Upper lobe of right lung (tissue), 1 donor: ENCODE data around the gene TNRC6C. TPM values are rescaled to one million over a fixed set of nuclear protein-coding genes. Genes with fewer than 3 reads are reported as not detected.
"Not testable (repeated sequence)": the region's sequence is repeated elsewhere in the genome, so short reads cannot be mapped to it uniquely, and the experiment has no call there.

Experiments used
- ATAC-seq: fragments of 200-7000 bp; cut with Tn5 transposase; one replicate; pipeline ENCODE4 v1.9.1; 2020; ENCODE audit warnings: mild to moderate bottlenecking, moderate library complexity
- DNase-seq: peaks from one replicate; pipeline ENCODE4 v3.0.0-alpha.2; 2020
- H3K27ac ChIP-seq: fragments of 200-600 bp; one replicate; pipeline ENCODE4 v1.8.0; 2022
- H3K27me3 ChIP-seq: fragments of 200-600 bp; one replicate; pipeline ENCODE4 v1.8.0; 2022; ENCODE audit warnings: mild to moderate bottlenecking
- H3K36me3 ChIP-seq: fragments of 200-600 bp; one replicate; pipeline ENCODE4 v1.8.0; 2022
- H3K4me1 ChIP-seq: fragments of 200-600 bp; one replicate; pipeline ENCODE4 v1.8.0; 2022
- H3K4me3 ChIP-seq: fragments of 200-600 bp; one replicate; pipeline ENCODE4 v1.8.0; 2022; ENCODE audit warnings: mild to moderate bottlenecking
- H3K9me3 ChIP-seq: fragments of 200-600 bp; one replicate; pipeline ENCODE4 v1.8.0; 2022
- CTCF ChIP-seq: fragments of 200-600 bp; IDR thresholded peaks from one replicate; pipeline ENCODE4 v1.8.0; 2022; ENCODE audit warnings: antibody characterized with exemption
- intact Hi-C: fragments of 100-400 bp; cut with DNase I; formaldehyde crosslinking; loops from one replicate; pipeline ENCODE4 v1.11.0; 2022
- total RNA-seq: library from RNA; stranded (reverse); fragmentation: NEBNext Ultra II Directional; extraction: Animal tissue kit (Norgen Biotek cat#: 25700); gene quantifications from one replicate; pipeline ENCODE4 v1.2.1, GENCODE V29; 2021
- donor health status: DM: no; HTN: yes; CAD: no; lungs with severe emphysema.

The TNRC6C gene
- total RNA-seq, 1 donor from 2014 or later, result 21.7 TPM

- H3K27me3 ChIP-seq, result no peaks in the 10 kb centered on the region
- H3K4me1 ChIP-seq, result peaks cover 41% of the 10 kb centered on the region
- no peaks in the 10 kb centered on the region for H3K36me3 ChIP-seq
- H3K27ac ChIP-seq, result no peak overlapping the region
- no peak for ATAC-seq
- peak; percentile 49 for TF ChIP-seq CTCF
- intact Hi-C loops, result no loop called here
- DNase-seq, result no peak
- H3K4me3 ChIP-seq, result no peak overlapping the region
- H3K9me3 ChIP-seq, result no peaks in the 10 kb centered on the region
Measured at GRCh38 chr17:78137392-78138203, 179.1 kb downstream of the TNRC6C start.

- H3K27me3 ChIP-seq, result no peaks in the 10 kb centered on the region
- no peak overlapping the region for H3K27ac ChIP-seq
- intact Hi-C loops, result no loop called here
- TF ChIP-seq CTCF, result no peak
- no peak overlapping the region for H3K4me3 ChIP-seq
- no peak for ATAC-seq
- no peaks in the 10 kb centered on the region for H3K36me3 ChIP-seq
- no peaks in the 10 kb centered on the region for H3K9me3 ChIP-seq
- no peak for DNase-seq
- H3K4me1 ChIP-seq, result peaks cover 38% of the 10 kb centered on the region
Measured at GRCh38 chr17:78138204-78139060, 179.9 kb downstream of the TNRC6C start.

GRCh38 chr17:78139861-78140168 lies 181.3 kb downstream of the TNRC6C start:
- peak overlapping the region; percentile 24 for H3K27ac ChIP-seq
- H3K9me3 ChIP-seq, DNase-seq, H3K4me3 ChIP-seq, intact Hi-C loops, H3K27me3 ChIP-seq, H3K36me3 ChIP-seq, ATAC-seq: not testable (repeated sequence)
- peaks cover 42% of the 10 kb centered on the region for H3K4me1 ChIP-seq

- intact Hi-C loops, result no loop called here
- H3K4me3 ChIP-seq, result peak overlapping the region; percentile 8
- peak overlapping the region; percentile 47 for H3K27ac ChIP-seq
- DNase-seq (peak; percentile 99), ATAC-seq (peak; percentile 91)
- no peak for TF ChIP-seq CTCF
- H3K4me1 ChIP-seq, result peaks cover 48% of the 10 kb centered on the region
- no peaks in the 10 kb centered on the region for H3K27me3 ChIP-seq
- no peaks in the 10 kb centered on the region for H3K36me3 ChIP-seq
- no peaks in the 10 kb centered on the region for H3K9me3 ChIP-seq
Measured at GRCh38 chr17:78140169-78141051, 181.9 kb downstream of the TNRC6C start.

GRCh38 chr17:78141437-78142118 lies 183.1 kb downstream of the TNRC6C start:
- Histone ChIP-seq H3K4me3 (no peak overlapping the region), H3K27ac (peak overlapping the region; percentile 47), H3K4me1 (peaks cover 56% of the 10 kb centered on the region), H3K36me3 (no peaks in the 10 kb centered on the region), H3K9me3 (no peaks in the 10 kb centered on the region), H3K27me3 (no peaks in the 10 kb centered on the region)
- intact Hi-C loops, result no loop called here
- TF ChIP-seq CTCF, result no peak
- ATAC-seq, result no peak
- no peak for DNase-seq
